HepG2 (cell line): Measurements from ENCODE around the gene BFSP1. TPM values are rescaled to one million over a fixed set of nuclear protein-coding genes. Genes with fewer than 3 reads are reported as not detected.

Source experiments
- CENPBD1 ChIP-seq: sonication (generic); formaldehyde crosslinking; IDR thresholded peaks from 2 replicates; pipeline ENCODE4 v1.8.0; 2022; ENCODE audit warnings: missing genetic modification reagents, low read depth, mild to moderate bottlenecking, borderline replicate concordance
- GFI1 ChIP-seq: sonication (generic); formaldehyde crosslinking; IDR thresholded peaks from 2 replicates; pipeline ENCODE4 v1.5.0; 2020; ENCODE audit warnings: missing genetic modification reagents, mild to moderate bottlenecking, borderline replicate concordance
- IKZF4 ChIP-seq: sonication (generic); formaldehyde crosslinking; IDR thresholded peaks from 2 replicates; pipeline ENCODE4 v1.5.1; 2020; ENCODE audit warnings: borderline replicate concordance, mild to moderate bottlenecking, low read depth, missing genetic modification reagents; ENCODE audit errors: not compliant biosample characterization
- IRX3 ChIP-seq: sonication (generic); formaldehyde crosslinking; IDR thresholded peaks from 2 replicates; pipeline ENCODE4 v1.8.1; 2023; ENCODE audit warnings: mild to moderate bottlenecking, low read depth, missing genetic modification reagents, borderline replicate concordance
- JUN ChIP-seq: sonication (generic); formaldehyde crosslinking; IDR thresholded peaks from 2 replicates; pipeline ENCODE4 v1.4.0; 2020; ENCODE audit warnings: mild to moderate bottlenecking, missing genetic modification reagents
- KDM1A ChIP-seq: IDR thresholded peaks from 2 replicates; pipeline ENCODE4 v1.6.1; 2016; ENCODE audit warnings: missing compliant biosample characterization
- KDM5A ChIP-seq: fragments of 200-600 bp; sonication (generic); IDR thresholded peaks from 2 replicates; pipeline ENCODE4 v1.7.0; 2018; ENCODE audit warnings: antibody characterized with exemption, mild to moderate bottlenecking, low read length, borderline replicate concordance
- MAF1 ChIP-seq: sonication (generic); formaldehyde crosslinking; IDR thresholded peaks from 2 replicates; pipeline ENCODE4 v1.5.0; 2020; ENCODE audit warnings: missing genetic modification reagents, borderline replicate concordance
- PAX8 ChIP-seq: sonication (generic); formaldehyde crosslinking; IDR thresholded peaks from 2 replicates; pipeline ENCODE4 v1.8.0; 2022; ENCODE audit warnings: mild to moderate bottlenecking, missing genetic modification reagents, borderline replicate concordance
- PHB2 ChIP-seq: fragments of 450-650 bp; IDR thresholded peaks from 2 replicates; pipeline ENCODE4 v1.6.1; 2018; ENCODE audit not compliant: partially characterized antibody
- PRDM10 ChIP-seq: sonication (generic); formaldehyde crosslinking; IDR thresholded peaks from 2 replicates; pipeline ENCODE4 v1.4.0; 2020; ENCODE audit warnings: low read depth, missing genetic modification reagents
- RXRA ChIP-seq: sonication (generic); formaldehyde crosslinking; IDR thresholded peaks from 2 replicates; pipeline ENCODE4 v1.5.1; 2020; ENCODE audit warnings: missing genetic modification reagents
- SOX13 ChIP-seq, 3 experiments: fragments of 450-650 bp in 1 of 3; sonication (generic) in 1 of 3; formaldehyde crosslinking in 1 of 3; IDR thresholded peaks in 2 of 3; conservative IDR thresholded peaks in 1 of 3; 2 replicates each; pipeline versions ENCODE4 v1.5.0 to v1.6.1; 2016 to 2020; ENCODE audit warnings: antibody characterized with exemption in 1 of 3, mild to moderate bottlenecking in 1 of 3, missing compliant biosample characterization in 1 of 3, missing genetic modification reagents in 1 of 3, moderate library complexity in 1 of 3
- SRSF4 ChIP-seq: fragments of 200-400 bp; formaldehyde crosslinking; IDR thresholded peaks from one replicate; pipeline ENCODE4 v1.6.1; 2018; ENCODE audit warnings: mild to moderate bottlenecking, low read depth, low read length, moderate library complexity; ENCODE audit not compliant: poor library complexity, severe bottlenecking
- TBX2 ChIP-seq: sonication (generic); formaldehyde crosslinking; IDR thresholded peaks from 2 replicates; pipeline ENCODE4 v1.5.0; 2020; ENCODE audit warnings: missing genetic modification reagents, mild to moderate bottlenecking, borderline replicate concordance
- ZBTB26 ChIP-seq: IDR thresholded peaks from 2 replicates; pipeline ENCODE4 v1.6.1; 2016; ENCODE audit warnings: missing compliant biosample characterization, missing genetic modification reagents, borderline replicate concordance
- ZFP62 ChIP-seq: sonication (generic); formaldehyde crosslinking; IDR thresholded peaks from 2 replicates; pipeline ENCODE4 v1.4.0; 2020; ENCODE audit warnings: missing genetic modification reagents
- ZFY ChIP-seq: sonication (generic); formaldehyde crosslinking; IDR thresholded peaks from 2 replicates; pipeline ENCODE4 v1.4.0; 2020; ENCODE audit warnings: missing genetic modification reagents
- ZKSCAN5 ChIP-seq: sonication (generic); formaldehyde crosslinking; IDR thresholded peaks from 2 replicates; pipeline ENCODE4 v1.5.1; 2020; ENCODE audit warnings: mild to moderate bottlenecking, missing genetic modification reagents
- ZNF414 ChIP-seq: sonication (generic); formaldehyde crosslinking; IDR thresholded peaks from 2 replicates; pipeline ENCODE4 v1.5.0; 2020; ENCODE audit warnings: missing genetic modification reagents
- ZNF564 ChIP-seq: sonication (generic); formaldehyde crosslinking; IDR thresholded peaks from 2 replicates; pipeline ENCODE4 v1.8.1; 2023; ENCODE audit warnings: mild to moderate bottlenecking, missing genetic modification reagents
- ZNF713 ChIP-seq: sonication (generic); formaldehyde crosslinking; IDR thresholded peaks from 2 replicates; pipeline ENCODE4 v1.4.0; 2020; ENCODE audit warnings: mild to moderate bottlenecking, missing genetic modification reagents
- ZZZ3 ChIP-seq: sonication (generic); formaldehyde crosslinking; IDR thresholded peaks from 2 replicates; pipeline ENCODE4 v1.4.0; 2020; ENCODE audit warnings: missing genetic modification reagents, mild to moderate bottlenecking, borderline replicate concordance
- polyA plus RNA-seq, 8 experiments: library from polyadenylated mRNA; depleted of rRNA in 3 of 8; stranded (reverse) in 7 of 8; unstranded in 1 of 8; fragments of >200 nt; fragmentation: Illumina TruSeq in 4 of 8; extraction: Trizol in 4 of 8; gene quantifications; 2 replicates each; pipeline versions ENCODE4 v1.2.1 to v1.2.3, GENCODE V29; 2011 to 2016; ENCODE audit warnings: low read depth in 4 of 8, missing spikeins in 1 of 8, mixed read lengths in 1 of 8; ENCODE audit not compliant: insufficient read depth in 1 of 8
- total RNA-seq, 5 experiments: library from RNA; depleted of rRNA; stranded (reverse); fragments of >200 nt; fragmentation: Illumina TruSeq; extraction: Trizol; gene quantifications; 2 replicates each; pipeline ENCODE4 v1.2.3, GENCODE V29; 2016; ENCODE audit warnings: low read depth in 1 of 5

Gene BFSP1
- total and polyA plus RNA-seq, 2 of the 13 experiments (the other 11 are each of a cell fraction or from before 2014, with no cell fraction given), result 0.22 to 0.26 TPM

- TF ChIP-seq PRDM10 (no peak; the same call in 1 of the 2 replicates), ZKSCAN5 (CRISPR knock-in tag) (no peak), GFI1 (0 out of 2 replicates have a peak, but pooled peaks have one; percentile 56), ZZZ3 (CRISPR knock-in tag) (no peak), PHB2 (no peak), IRX3 (no peak), ZFY (CRISPR knock-in tag) (peak; percentile 66), PAX8 (CRISPR knock-in tag) (no peak; the same call in 1 of the 2 replicates), SRSF4 (peak; percentile 24), SOX13 (IDR thresholded peaks at IDR 0.05) (no peak), SOX13 (CRISPR knock-in tag; conservative IDR thresholded peaks at IDR 0.05 in 1 of 2, IDR thresholded peaks at IDR 0.05 in 1 of 2) (no peak), TBX2 (0 out of 2 replicates have a peak, but pooled peaks have one; percentile 80), MAF1 (CRISPR knock-in tag) (no peak), ZNF564 (CRISPR knock-in tag) (peak; percentile 46), KDM1A (CRISPR knock-in tag) (no peak), ZFP62 (no peak), KDM5A (no peak; the same call in 1 of the 2 replicates), ZNF713 (CRISPR knock-in tag) (no peak), ZBTB26 (CRISPR knock-in tag) (no peak; the same call in none of the 2 replicates), JUN (no peak), CENPBD1 (CRISPR knock-in tag) (no peak), RXRA (no peak), IKZF4 (peak; percentile 59), ZNF414 (CRISPR knock-in tag) (no peak)
Measured at GRCh38 chr20:17570347-17571152, 39.4 kb upstream of the BFSP1 start (continued).
